Activated CD4-positive, CD25-positive, alpha-beta regulatory T cell treated with anti-CD3 and anti-CD28 coated beads, Interleukin-2, amount 50 U/mL, for 24 hours (primary cell): ENCODE results near the gene PRKAG1.
A peak's percentile ranks its signal among the peaks of the same experiment; 100 is the strongest.
"Not testable (repeated sequence)": the region's sequence is repeated elsewhere in the genome, so short reads cannot be mapped to it uniquely, and the experiment has no call there.

Experiments used
- ATAC-seq, 2 donors: fragments of 150-1000 bp; cut with Tn5 transposase; one replicate each; pipeline ENCODE4 v1.10.0; 2021; ENCODE audit warnings: mild to moderate bottlenecking in 1 of 2, moderate library complexity in 1 of 2

The PRKAG1 gene

GRCh38 chr12:49018261-49019119 is at the start of gene PRKAG1:
TSS of gene PRKAG1 (minus strand) at chr12:49018776. CDS start at chr12:49018740, 36 bp downstream.
- ATAC-seq = peak; percentile 94 to 95

GRCh38 chr12:49066120-49066519 is 47.5 kb upstream of the PRKAG1 start:
- ATAC-seq = no peak

- no peak for ATAC-seq
Measured at GRCh38 chr12:49064767-49065152, 46.2 kb upstream of the PRKAG1 start.

GRCh38 chr12:49061916-49062315 is 43.3 kb upstream of the PRKAG1 start:
- ATAC-seq = not testable (repeated sequence)

GRCh38 chr12:49061157-49061650 is 42.6 kb upstream of the PRKAG1 start:
- ATAC-seq = no peak

GRCh38 chr12:49060237-49061156 is 41.9 kb upstream of the PRKAG1 start, which contains the start of gene KMT2D:
TSS of gene KMT2D (minus strand) at chr12:49060794. CDS start at chr12:49055324, 5,470 bp downstream.
- ATAC-seq = peak; percentile 73 to 77

DNA sequence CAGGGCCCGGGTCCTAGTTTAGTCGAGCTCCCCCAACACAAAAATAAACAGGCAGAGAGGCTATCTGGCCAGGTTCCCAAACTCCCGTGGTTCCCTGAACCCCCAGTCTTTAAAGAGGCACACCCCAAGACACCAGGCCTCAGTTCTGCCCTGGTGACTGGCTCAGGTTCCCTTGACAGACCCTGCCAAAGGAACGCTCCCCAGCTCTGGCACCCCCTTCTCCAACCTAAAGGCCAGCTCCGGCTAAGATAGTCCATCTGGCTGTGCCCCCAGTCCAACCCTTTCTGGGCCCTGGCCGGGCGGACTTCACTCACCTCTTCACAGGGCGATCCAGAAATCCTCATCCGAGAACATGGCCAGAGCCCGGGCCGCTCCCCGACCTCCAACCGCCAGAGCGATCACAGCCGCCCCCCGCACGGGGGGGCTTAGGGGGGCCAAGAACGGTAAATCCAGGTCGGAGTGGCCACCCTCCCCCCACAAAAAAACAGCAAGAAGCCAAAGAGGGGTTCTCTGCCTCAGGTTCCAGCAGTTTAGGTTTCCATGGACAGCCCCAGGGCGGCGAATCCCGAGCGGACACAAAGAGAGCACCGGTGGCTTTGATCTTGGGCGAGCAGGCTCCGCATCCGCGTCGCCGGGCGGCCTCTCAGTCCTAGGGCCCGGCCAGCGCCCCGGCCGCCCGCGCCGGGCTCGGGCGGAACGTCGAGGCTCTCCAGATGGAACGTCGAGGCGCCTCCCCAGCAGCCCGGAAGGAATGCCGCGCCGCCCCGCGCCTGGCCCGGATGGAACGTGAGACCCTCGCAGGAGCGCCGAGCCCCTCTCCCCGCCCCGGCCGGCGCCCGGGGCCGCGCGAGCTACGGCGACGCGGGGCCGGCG is 41.0 kb upstream of the PRKAG1 start:
- ATAC-seq = no peak

DNA sequence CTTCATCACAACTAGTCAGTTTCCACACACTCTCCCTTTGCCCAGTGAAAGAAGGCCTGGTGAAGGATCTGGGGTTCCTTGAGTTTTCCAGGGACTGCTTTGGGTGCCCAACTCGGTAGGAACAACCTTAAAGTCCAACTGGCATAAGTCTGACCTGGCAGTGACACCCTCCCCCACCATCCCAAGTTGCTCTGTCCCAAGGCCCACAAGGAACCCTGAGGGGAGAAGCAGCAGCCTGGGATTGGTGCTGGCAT is 40.4 kb upstream of the PRKAG1 start:
- no peak for ATAC-seq

- no peak for ATAC-seq
Measured at GRCh38 chr12:49058366-49059044, 39.9 kb upstream of the PRKAG1 start.

DNA sequence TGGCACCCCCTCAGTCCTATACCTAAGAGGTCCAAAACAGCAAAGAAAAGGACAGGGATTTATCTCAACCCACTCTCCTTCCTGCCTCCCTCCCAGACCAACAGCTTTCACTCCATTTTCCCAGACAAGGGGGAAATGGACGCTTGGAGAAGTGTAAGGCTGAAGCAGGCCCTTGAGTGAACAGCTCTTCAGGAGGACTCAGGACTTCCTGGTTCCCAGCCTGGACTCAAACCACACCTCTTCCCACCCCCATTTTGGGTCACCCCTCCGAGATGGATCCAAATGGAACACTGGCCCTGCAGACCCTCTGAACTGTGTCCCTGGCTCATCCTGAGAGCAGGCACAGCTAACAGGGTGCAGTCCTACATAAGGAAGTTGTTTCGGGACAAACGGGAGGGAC is 39.3 kb upstream of the PRKAG1 start:
- ATAC-seq = no peak

DNA sequence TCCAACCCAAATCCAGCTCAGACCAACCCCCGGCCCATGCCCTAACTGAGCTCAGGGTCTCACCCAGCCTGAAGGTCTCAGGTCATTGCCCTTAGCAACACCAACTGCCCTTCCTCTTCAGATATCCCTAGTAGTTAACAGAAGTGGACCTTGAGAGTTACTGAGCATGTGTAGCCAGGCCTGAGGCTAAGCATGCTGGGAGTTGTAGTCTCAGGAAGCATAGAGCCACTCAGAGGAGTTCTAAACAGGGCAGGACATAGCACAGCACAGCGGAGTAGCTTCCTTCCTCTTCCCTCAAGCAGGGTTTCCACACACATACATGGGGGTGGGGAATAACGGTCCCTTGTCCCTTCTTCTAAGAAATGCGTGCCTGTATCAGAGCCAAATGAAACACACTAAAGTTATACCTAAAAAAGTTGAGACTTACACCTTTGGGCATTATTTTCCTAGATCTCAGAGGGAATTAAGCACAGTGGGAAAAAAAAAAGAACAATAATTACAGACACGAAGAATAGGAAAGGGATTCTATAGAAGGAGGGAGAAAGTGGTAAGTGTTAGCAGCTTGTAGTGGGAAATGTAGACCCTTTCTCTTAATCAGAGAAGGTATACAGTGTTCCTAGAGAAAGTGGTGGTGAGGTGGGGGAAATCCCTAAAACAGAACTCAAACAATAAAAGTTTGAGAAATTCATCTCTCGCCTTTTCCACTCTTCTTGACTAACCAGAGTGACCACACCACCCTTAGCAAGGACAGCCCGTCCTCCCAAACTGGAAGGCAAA is 37.6 kb upstream of the PRKAG1 start:
- peak; percentile 73 to 80 for ATAC-seq

DNA sequence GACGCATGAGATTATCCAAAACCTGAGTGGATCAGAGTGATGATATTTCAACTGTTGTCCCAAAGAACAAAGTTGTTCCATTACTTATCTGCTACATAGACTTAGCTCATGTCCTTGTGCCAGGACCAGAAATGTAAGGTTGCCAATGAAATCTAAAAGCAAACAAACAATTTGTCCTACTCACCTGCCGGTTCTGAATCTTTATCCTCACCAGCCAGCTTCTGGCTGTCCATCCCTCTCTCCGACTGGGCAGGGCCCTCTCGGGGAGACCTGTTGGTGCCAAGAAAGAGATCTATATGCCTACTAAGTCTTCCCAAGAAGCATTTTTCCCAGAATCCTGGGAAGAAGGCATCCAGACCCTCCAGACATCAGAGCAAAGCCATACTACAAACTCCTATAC is 36.5 kb upstream of the PRKAG1 start:
- no peak for ATAC-seq

DNA sequence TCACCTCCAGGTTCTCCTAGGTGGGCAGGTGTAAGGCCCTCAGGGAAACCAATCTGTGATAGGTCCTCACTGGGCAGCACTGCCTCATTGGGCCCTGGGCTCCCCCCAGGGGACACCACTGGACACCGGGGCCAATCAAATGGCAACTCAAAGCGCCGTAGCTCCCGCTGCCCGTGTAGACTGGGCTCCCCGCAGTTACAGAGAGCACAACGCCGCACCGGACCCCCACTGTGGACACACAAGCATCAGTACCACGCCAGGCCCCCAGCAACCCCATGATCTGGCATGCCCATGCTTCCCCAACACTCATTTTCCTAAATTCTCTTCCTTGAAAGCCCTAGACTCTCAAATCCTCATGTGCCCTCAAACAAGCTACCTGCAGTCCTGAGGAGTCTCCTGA is 35.9 kb upstream of the PRKAG1 start:
- no peak for ATAC-seq

GRCh38 chr12:49054096-49054495 is 35.5 kb upstream of the PRKAG1 start:
- no peak for ATAC-seq

DNA sequence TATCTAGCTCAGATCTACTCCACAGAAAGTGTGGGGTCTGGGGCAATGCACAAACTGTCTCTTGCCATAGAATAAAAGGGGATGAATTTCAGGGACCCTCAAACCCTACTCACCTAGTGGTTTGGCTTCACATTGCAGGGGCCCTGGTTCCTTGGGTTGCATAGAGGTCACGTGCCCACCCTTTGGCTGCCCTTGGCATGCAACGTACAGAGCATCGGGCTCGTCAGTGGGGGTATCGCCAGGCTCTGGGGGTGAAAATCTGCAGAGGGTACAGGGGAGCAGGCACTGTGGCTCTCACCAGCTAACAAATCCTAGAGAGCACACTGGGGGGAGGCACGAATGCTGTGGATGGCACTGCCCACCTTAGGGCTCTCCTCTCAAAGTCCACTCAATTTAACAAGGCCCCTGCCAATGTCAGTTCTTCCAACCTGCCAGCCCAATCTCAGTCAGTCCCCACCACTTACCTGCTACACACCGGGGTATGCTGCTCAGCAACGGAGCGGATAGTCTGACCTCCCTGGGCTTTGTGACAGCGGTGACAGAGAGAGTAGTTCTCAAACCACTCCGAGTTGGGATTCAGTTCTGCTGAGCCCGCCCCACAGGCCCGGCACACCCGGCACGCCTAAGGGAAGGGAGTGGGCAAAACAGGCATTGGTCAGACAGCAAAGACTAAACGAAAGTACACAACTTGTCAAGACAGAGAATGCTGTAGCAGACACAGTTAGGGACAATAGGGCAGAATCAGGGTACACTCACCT is 34.1 kb upstream of the PRKAG1 start:
- ATAC-seq = no peak

- ATAC-seq = no peak
Measured at GRCh38 chr12:49051777-49052438, 33.3 kb upstream of the PRKAG1 start.

GRCh38 chr12:49051373-49051764 is 32.8 kb upstream of the PRKAG1 start:
- ATAC-seq = no peak

DNA sequence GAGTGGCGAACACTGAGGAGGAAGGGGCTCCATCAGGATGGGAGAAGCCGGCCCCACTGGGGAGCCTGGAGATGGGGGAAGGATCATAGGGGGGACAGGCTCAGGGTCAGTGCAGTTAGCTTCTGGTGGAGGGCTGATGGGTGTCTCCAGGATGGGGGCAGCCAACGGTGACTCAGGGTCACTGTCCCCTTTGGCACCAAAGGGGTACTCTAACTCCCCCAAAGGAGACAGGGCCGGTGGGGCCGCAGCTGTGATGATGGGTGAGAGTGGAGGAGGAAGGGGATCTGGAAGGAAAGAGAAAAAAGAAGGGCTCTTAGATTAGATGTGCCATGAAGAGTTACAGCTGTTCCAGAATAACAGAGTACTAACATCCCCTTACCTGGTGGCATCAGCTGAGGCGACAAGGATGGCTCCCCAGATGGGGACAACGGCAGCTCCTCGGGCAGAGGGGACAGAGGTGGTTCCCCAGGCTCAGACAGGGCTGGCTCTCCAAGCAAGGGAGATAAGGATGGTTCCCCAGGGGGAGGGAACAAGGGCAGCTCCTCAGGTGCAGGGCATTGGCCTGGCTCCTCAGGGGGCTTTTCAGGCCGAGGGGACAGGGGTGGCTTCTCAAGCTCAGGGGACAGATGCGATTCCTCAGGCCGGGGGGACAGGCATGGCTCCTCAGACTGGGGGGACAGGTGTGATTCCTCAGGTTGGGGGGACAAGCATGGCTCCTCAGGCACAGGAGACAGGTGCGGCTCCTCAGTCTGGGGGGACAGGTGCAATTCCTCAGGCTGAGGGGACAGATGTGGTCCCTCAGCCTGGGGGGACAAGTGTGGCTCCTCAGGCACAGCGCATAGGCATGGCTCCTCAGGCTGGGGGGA is 32.2 kb upstream of the PRKAG1 start:
- no peak for ATAC-seq
